GM18511 (cell line): Measurements from ENCODE around the gene ADGRL2.
"Not testable (repeated sequence)": the region's sequence is repeated elsewhere in the genome, so short reads cannot be mapped to it uniquely, and the experiment has no call there.

Experiments
- ATAC-seq: cut with Tn5 transposase; IDR thresholded peaks from one replicate; pipeline ENCODE4 v1.9.1; 2021; ENCODE audit warnings: mild to moderate bottlenecking, moderate library complexity; ENCODE audit not compliant: unreplicated experiment

The ADGRL2 gene

GRCh38 chr1:81846630-81847029, 45.9 kb downstream of the ADGRL2 start:
- no peak for ATAC-seq

GRCh38 chr1:81847063-81847462, 46.3 kb downstream of the ADGRL2 start:
- no peak for ATAC-seq

GRCh38 chr1:81848880-81849682, 48.3 kb downstream of the ADGRL2 start:
- no peak for ATAC-seq

GRCh38 chr1:81850031-81850430, 49.3 kb downstream of the ADGRL2 start:
- ATAC-seq = no peak

- no peak for ATAC-seq
Observed at GRCh38 chr1:81850495-81850894, 49.8 kb downstream of the ADGRL2 start.

GRCh38 chr1:81851217-81851616, 50.5 kb downstream of the ADGRL2 start:
- no peak for ATAC-seq

- ATAC-seq = no peak
Observed at GRCh38 chr1:81852961-81853360, 52.2 kb downstream of the ADGRL2 start.

- ATAC-seq = no peak
Observed at GRCh38 chr1:81867235-81867634, 66.5 kb downstream of the ADGRL2 start.

- ATAC-seq = no peak
Observed at GRCh38 chr1:81869307-81869706, 68.6 kb downstream of the ADGRL2 start.

GRCh38 chr1:81871091-81871490, 70.4 kb downstream of the ADGRL2 start:
- not testable (repeated sequence) for ATAC-seq

- ATAC-seq = no peak
Observed at GRCh38 chr1:81873946-81874345, 73.2 kb downstream of the ADGRL2 start.

GRCh38 chr1:81874461-81874860, 73.7 kb downstream of the ADGRL2 start:
- ATAC-seq = no peak

- ATAC-seq = no peak
Observed at GRCh38 chr1:81874940-81875339, 74.2 kb downstream of the ADGRL2 start.

GRCh38 chr1:81876901-81877733, 76.4 kb downstream of the ADGRL2 start:
- no peak for ATAC-seq

- no peak for ATAC-seq
Observed at GRCh38 chr1:81877940-81878339, 77.2 kb downstream of the ADGRL2 start.

GRCh38 chr1:81878538-81878937, 77.8 kb downstream of the ADGRL2 start:
- ATAC-seq = no peak

- no peak for ATAC-seq
Observed at GRCh38 chr1:81880781-81881180, 80.0 kb downstream of the ADGRL2 start.

GRCh38 chr1:81885291-81885690, 84.6 kb downstream of the ADGRL2 start:
- ATAC-seq = no peak

- ATAC-seq = not testable (repeated sequence)
Observed at GRCh38 chr1:81886292-81886691, 85.6 kb downstream of the ADGRL2 start.

- ATAC-seq = no peak
Observed at GRCh38 chr1:81887421-81888144, 86.8 kb downstream of the ADGRL2 start.

- ATAC-seq = no peak
Observed at GRCh38 chr1:81889166-81889565, 88.4 kb downstream of the ADGRL2 start.
